HEK293 (cell line): Measurements from ENCODE around the gene PSMB1.

ENCODE experiments used
- EGR2 ChIP-seq: fragments of 450-650 bp; formaldehyde crosslinking; IDR thresholded peaks from 2 replicates; pipeline ENCODE4 v1.5.1; 2016; ENCODE audit warnings: low read depth, missing biosample characterization, missing genetic modification characterization
- HOXC10 ChIP-seq: sonication (generic); formaldehyde crosslinking; IDR thresholded peaks from 2 replicates; pipeline ENCODE4 v1.8.1; 2023; ENCODE audit warnings: mild to moderate bottlenecking, missing genetic modification reagents
- PRDM10 ChIP-seq: fragments of 450-650 bp; formaldehyde crosslinking; IDR thresholded peaks from 2 replicates; pipeline ENCODE4 v1.5.1; 2016; ENCODE audit warnings: missing biosample characterization, missing genetic modification characterization
- PRDM4 ChIP-seq: fragments of 450-650 bp; formaldehyde crosslinking; IDR thresholded peaks from 2 replicates; pipeline ENCODE4 v1.5.1; 2017; ENCODE audit warnings: missing biosample characterization, missing genetic modification characterization
- SP3 ChIP-seq: fragments of 450-650 bp; formaldehyde crosslinking; IDR thresholded peaks from 2 replicates; pipeline ENCODE4 v1.5.1; 2016; ENCODE audit warnings: missing biosample characterization, missing genetic modification characterization
- SP7 ChIP-seq: fragments of 450-650 bp; formaldehyde crosslinking; IDR thresholded peaks from 2 replicates; pipeline ENCODE4 v1.5.1; 2016; ENCODE audit warnings: missing biosample characterization, missing genetic modification characterization
- YY2 ChIP-seq: fragments of 450-650 bp; formaldehyde crosslinking; IDR thresholded peaks from 2 replicates; pipeline ENCODE4 v1.5.1; 2016; ENCODE audit warnings: missing biosample characterization, missing genetic modification characterization
- ZBTB6 ChIP-seq: fragments of 450-650 bp; formaldehyde crosslinking; IDR thresholded peaks from 2 replicates; pipeline ENCODE4 v1.5.1; 2017; ENCODE audit warnings: missing biosample characterization, missing genetic modification characterization
- ZFP37 ChIP-seq: fragments of 450-650 bp; formaldehyde crosslinking; IDR thresholded peaks from 2 replicates; pipeline ENCODE4 v1.5.1; 2016; ENCODE audit warnings: missing biosample characterization, missing genetic modification characterization
- ZFP41 ChIP-seq: fragments of 450-650 bp; formaldehyde crosslinking; IDR thresholded peaks from 2 replicates; pipeline ENCODE4 v1.5.1; 2016; ENCODE audit warnings: missing biosample characterization, missing genetic modification characterization, borderline replicate concordance
- ZIC2 ChIP-seq: fragments of 450-650 bp; formaldehyde crosslinking; IDR thresholded peaks from 2 replicates; pipeline ENCODE4 v1.5.1; 2016; ENCODE audit warnings: missing biosample characterization, missing genetic modification characterization
- ZNF140 ChIP-seq: fragments of 450-650 bp; formaldehyde crosslinking; IDR thresholded peaks from 2 replicates; pipeline ENCODE4 v1.5.1; 2016; ENCODE audit warnings: missing biosample characterization, missing genetic modification characterization
- ZNF184 ChIP-seq: fragments of 450-650 bp; IDR thresholded peaks from 2 replicates; pipeline ENCODE4 v1.5.1; 2018; ENCODE audit warnings: missing biosample characterization, mild to moderate bottlenecking, missing genetic modification characterization
- ZNF24 ChIP-seq: fragments of 450-650 bp; formaldehyde crosslinking; IDR thresholded peaks from 2 replicates; pipeline ENCODE4 v1.5.1; 2016; ENCODE audit warnings: missing biosample characterization, missing genetic modification characterization
- ZNF280C ChIP-seq: fragments of 450-650 bp; formaldehyde crosslinking; IDR thresholded peaks from 2 replicates; pipeline ENCODE4 v1.5.1; 2016; ENCODE audit warnings: missing biosample characterization, missing genetic modification characterization
- ZNF335 ChIP-seq: fragments of 450-650 bp; formaldehyde crosslinking; conservative IDR thresholded peaks from 2 replicates; pipeline ENCODE4 v1.5.1; 2016; ENCODE audit warnings: missing biosample characterization, missing genetic modification characterization
- ZNF449 ChIP-seq: fragments of 450-650 bp; formaldehyde crosslinking; IDR thresholded peaks from 2 replicates; pipeline ENCODE4 v1.5.1; 2017; ENCODE audit warnings: missing biosample characterization, mild to moderate bottlenecking, missing genetic modification characterization, moderate library complexity
- ZNF561 ChIP-seq: fragments of 450-650 bp; IDR thresholded peaks from 2 replicates; pipeline ENCODE4 v1.5.1; 2018; ENCODE audit warnings: missing biosample characterization, missing genetic modification characterization, borderline replicate concordance
- ZNF600 ChIP-seq: fragments of 450-650 bp; formaldehyde crosslinking; IDR thresholded peaks from 2 replicates; pipeline ENCODE4 v1.5.1; 2016; ENCODE audit warnings: missing biosample characterization, missing genetic modification characterization
- ZNF664 ChIP-seq: fragments of 450-650 bp; formaldehyde crosslinking; IDR thresholded peaks from 2 replicates; pipeline ENCODE4 v1.5.1; 2016; ENCODE audit warnings: missing biosample characterization, missing genetic modification characterization
- ZNF747 ChIP-seq: fragments of 450-650 bp; formaldehyde crosslinking; IDR thresholded peaks from 2 replicates; pipeline ENCODE4 v1.5.1; 2016; ENCODE audit warnings: missing biosample characterization, missing genetic modification characterization
- ZNF843 ChIP-seq: fragments of 450-650 bp; formaldehyde crosslinking; IDR thresholded peaks from 2 replicates; pipeline ENCODE4 v1.5.1; 2016; ENCODE audit warnings: missing biosample characterization, missing genetic modification characterization
- TF ChIP-seq, protein P1 (sequence below): fragments of 450-650 bp; formaldehyde crosslinking; optimal IDR thresholded peaks from 2 replicates; pipeline ENCODE3; 2016; ENCODE audit warnings: missing biosample characterization, mild to moderate bottlenecking, missing genetic modification characterization
- TF ChIP-seq, protein P2 (sequence below): fragments of 450-650 bp; formaldehyde crosslinking; IDR thresholded peaks from 2 replicates; pipeline ENCODE4 v1.5.1; 2016; ENCODE audit warnings: missing biosample characterization, missing genetic modification characterization

The PSMB1 gene

DNA sequence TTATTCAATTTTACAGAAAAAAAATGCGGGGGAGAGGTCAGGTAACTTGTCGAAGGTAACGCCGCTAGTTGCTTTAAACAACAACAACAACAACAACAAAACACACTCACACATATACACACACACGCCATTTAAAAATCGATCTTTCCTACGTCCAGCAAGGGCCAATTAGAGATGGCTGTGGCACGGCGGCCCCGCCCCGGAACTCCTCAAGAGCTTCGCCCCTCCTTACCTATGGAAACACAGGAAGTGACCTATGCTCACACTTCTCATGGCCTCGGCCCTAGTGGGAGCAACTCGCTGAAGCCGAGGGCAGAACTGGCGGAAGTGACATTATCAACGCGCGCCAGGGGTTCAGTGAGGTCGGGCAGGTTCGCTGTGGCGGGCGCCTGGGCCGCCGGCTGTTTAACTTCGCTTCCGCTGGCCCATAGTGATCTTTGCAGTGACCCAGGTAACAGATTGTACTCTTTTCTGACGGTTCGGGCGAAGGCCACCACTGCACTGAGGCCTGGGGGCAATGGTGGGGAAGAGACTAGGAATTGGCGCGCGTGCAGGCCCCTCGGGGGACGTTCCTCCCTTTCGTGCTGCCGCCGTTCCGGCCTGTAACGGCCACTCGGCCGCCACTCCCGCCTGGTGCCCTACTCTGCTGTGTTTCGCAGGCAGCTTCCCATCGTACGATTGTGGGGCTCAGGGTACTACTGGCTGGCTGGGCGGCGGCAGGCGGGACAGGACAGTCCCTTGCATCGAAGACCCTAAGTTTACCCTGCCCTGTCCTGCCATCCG, 1.1 kb upstream of the PSMB1 start, which contains the start of gene TBP (continued):
- TF ChIP-seq, protein P1, sequence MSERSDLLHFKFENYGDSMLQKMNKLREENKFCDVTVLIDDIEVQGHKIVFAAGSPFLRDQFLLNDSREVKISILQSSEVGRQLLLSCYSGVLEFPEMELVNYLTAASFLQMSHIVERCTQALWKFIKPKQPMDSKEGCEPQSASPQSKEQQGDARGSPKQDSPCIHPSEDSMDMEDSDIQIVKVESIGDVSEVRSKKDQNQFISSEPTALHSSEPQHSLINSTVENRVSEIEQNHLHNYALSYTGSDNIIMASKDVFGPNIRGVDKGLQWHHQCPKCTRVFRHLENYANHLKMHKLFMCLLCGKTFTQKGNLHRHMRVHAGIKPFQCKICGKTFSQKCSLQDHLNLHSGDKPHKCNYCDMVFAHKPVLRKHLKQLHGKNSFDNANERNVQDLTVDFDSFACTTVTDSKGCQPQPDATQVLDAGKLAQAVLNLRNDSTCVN, result peak; percentile 57
- TF ChIP-seq ZNF184 (tag by site-specific recombination), result no peak
- TF ChIP-seq YY2 (tag by site-specific recombination), result peak; percentile 84
- peak; percentile 81 for TF ChIP-seq PRDM10 (tag by site-specific recombination)
- peak; percentile 54; the same call in 1 of the 2 replicates for TF ChIP-seq ZNF449 (tag by site-specific recombination)
- 0 out of 2 replicates have a peak, but pooled peaks have one; percentile 56 for TF ChIP-seq HOXC10
- TF ChIP-seq ZBTB6 (tag by site-specific recombination), result peak; percentile 38; the same call in 1 of the 2 replicates
- no peak for TF ChIP-seq EGR2 (tag by site-specific recombination)
- TF ChIP-seq ZNF561 (tag by site-specific recombination), result peak; percentile 96; the same call in 1 of the 2 replicates
- TF ChIP-seq ZNF664 (tag by site-specific recombination), result peak; percentile 55; the same call in 1 of the 2 replicates
- TF ChIP-seq ZNF335 (tag by site-specific recombination), result peak; percentile 100
- peak; percentile 87 for TF ChIP-seq SP3 (tag by site-specific recombination)
- TF ChIP-seq ZFP41 (tag by site-specific recombination), result no peak
- peak; percentile 72; the same call in 1 of the 2 replicates for TF ChIP-seq ZFP37 (tag by site-specific recombination)
- TF ChIP-seq ZNF747, result no peak
- TF ChIP-seq SP7 (tag by site-specific recombination), result peak; percentile 71; the same call in 1 of the 2 replicates
- TF ChIP-seq PRDM4 (tag by site-specific recombination), result 0 out of 2 replicates have a peak, but pooled peaks have one; percentile 32
- 0 out of 2 replicates have a peak, but pooled peaks have one; percentile 28 for TF ChIP-seq ZNF24
- peak; percentile 88 for TF ChIP-seq ZNF600 (tag by site-specific recombination)
- 0 out of 2 replicates have a peak, but pooled peaks have one; percentile 20 for TF ChIP-seq ZNF843
- peak; percentile 35; the same call in 1 of the 2 replicates for TF ChIP-seq ZIC2 (tag by site-specific recombination)
- TF ChIP-seq, protein P2, sequence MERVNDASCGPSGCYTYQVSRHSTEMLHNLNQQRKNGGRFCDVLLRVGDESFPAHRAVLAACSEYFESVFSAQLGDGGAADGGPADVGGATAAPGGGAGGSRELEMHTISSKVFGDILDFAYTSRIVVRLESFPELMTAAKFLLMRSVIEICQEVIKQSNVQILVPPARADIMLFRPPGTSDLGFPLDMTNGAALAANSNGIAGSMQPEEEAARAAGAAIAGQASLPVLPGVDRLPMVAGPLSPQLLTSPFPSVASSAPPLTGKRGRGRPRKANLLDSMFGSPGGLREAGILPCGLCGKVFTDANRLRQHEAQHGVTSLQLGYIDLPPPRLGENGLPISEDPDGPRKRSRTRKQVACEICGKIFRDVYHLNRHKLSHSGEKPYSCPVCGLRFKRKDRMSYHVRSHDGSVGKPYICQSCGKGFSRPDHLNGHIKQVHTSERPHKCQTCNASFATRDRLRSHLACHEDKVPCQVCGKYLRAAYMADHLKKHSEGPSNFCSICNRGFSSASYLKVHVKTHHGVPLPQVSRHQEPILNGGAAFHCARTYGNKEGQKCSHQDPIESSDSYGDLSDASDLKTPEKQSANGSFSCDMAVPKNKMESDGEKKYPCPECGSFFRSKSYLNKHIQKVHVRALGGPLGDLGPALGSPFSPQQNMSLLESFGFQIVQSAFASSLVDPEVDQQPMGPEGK (tag by site-specific recombination), result no peak; the same call in 1 of the 2 replicates
- TF ChIP-seq ZNF280C, result no peak
- no peak for TF ChIP-seq ZNF140 (tag by site-specific recombination)
